ENCODE results near the gene MEIS2.

DNA sequence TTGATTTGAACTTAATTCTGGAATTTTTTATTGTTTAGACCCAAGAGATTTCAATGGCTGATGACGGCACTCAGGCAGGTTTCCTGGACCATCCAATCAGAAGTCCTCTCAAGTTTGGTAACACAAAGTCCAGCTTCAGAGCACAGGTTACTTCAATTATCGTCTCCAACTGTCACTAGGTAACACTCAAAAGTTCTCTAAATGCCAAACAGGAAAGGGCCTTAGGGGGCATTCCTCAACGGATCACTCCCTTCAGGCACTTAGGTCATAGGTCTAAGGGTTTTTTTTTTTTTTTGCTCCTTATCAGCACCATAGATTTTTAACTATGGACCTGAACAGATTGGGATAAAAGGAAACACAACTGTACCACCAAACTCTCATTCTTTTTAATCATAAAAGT lies 85.8 kb downstream of the MEIS2 start:
- TF ChIP-seq, protein P1, sequence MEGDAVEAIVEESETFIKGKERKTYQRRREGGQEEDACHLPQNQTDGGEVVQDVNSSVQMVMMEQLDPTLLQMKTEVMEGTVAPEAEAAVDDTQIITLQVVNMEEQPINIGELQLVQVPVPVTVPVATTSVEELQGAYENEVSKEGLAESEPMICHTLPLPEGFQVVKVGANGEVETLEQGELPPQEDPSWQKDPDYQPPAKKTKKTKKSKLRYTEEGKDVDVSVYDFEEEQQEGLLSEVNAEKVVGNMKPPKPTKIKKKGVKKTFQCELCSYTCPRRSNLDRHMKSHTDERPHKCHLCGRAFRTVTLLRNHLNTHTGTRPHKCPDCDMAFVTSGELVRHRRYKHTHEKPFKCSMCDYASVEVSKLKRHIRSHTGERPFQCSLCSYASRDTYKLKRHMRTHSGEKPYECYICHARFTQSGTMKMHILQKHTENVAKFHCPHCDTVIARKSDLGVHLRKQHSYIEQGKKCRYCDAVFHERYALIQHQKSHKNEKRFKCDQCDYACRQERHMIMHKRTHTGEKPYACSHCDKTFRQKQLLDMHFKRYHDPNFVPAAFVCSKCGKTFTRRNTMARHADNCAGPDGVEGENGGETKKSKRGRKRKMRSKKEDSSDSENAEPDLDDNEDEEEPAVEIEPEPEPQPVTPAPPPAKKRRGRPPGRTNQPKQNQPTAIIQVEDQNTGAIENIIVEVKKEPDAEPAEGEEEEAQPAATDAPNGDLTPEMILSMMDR (IDR thresholded peaks at IDR 0.05; ENCODE audit: extremely low read depth in 1 of 2, insufficient read depth in 1 of 2, low read depth in 1 of 2, low read length in 2 of 2): no peak
- TF ChIP-seq POLR2AphosphoS5 (IDR thresholded peaks at IDR 0.05; ENCODE audit: insufficient read depth, low read depth, low read length): no peak
- no peak for TF ChIP-seq JUN (IDR thresholded peaks at IDR 0.05; ENCODE audit: borderline replicate concordance, insufficient read depth, insufficient read length, low read depth)
- no peak for TF ChIP-seq EZH2 (IDR thresholded peaks at IDR 0.05; ENCODE audit: borderline replicate concordance, low read depth, low read length, severe bottlenecking)
- TF ChIP-seq POLR2A (IDR thresholded peaks at IDR 0.05; ENCODE audit: low read depth, low read length): no peak
